Left ventricle myocardium inferior (tissue), 1 donor: ENCODE results near the gene ADD2. TPM values are rescaled to one million over a fixed set of nuclear protein-coding genes. Genes with fewer than 3 reads are reported as not detected.

Source experiments
- DNase-seq: peaks from one replicate; pipeline ENCODE4 v3.0.0-alpha.2; 2020
- H3K27ac ChIP-seq: fragments of 200-600 bp; replicated peaks from 2 replicates; pipeline ENCODE4 v1.8.0; 2021
- H3K27me3 ChIP-seq: fragments of 200-600 bp; 2 replicates; pipeline ENCODE4 v1.8.0; 2021; ENCODE audit warnings: low read depth
- H3K36me3 ChIP-seq: fragments of 200-600 bp; 2 replicates; pipeline ENCODE4 v1.8.0; 2021
- H3K4me1 ChIP-seq: fragments of 200-600 bp; 2 replicates; pipeline ENCODE4 v1.8.0; 2021
- H3K4me3 ChIP-seq: fragments of 200-600 bp; 2 replicates; pipeline ENCODE4 v1.8.0; 2021; ENCODE audit warnings: mild to moderate bottlenecking, moderate library complexity
- H3K9me3 ChIP-seq: fragments of 200-600 bp; replicated peaks from 2 replicates; pipeline ENCODE4 v1.8.0; 2021
- CTCF ChIP-seq: fragments of 200-600 bp; IDR thresholded peaks from 2 replicates; pipeline ENCODE4 v1.8.0; 2021; ENCODE audit warnings: antibody characterized with exemption, mild to moderate bottlenecking, borderline replicate concordance
- intact Hi-C: fragments of 100-400 bp; cut with micrococcal nuclease; formaldehyde crosslinking; loops from one replicate; pipeline ENCODE4 v1.11.0; 2022
- total RNA-seq: library from RNA; stranded (reverse); fragmentation: NEBNext Ultra II Directional; extraction: Animal tissue kit (Norgen Biotek cat#: 25700); gene quantifications from one replicate; pipeline ENCODE4 v1.2.1, GENCODE V29; 2021
- donor health status: DM: no; HTN: yes; CAD: no; lungs with severe emphysema.

ADD2 gene
- total RNA-seq, 1 donor from 2014 or later: 2.7 TPM

GRCh38 chr2:70779491-70779890 lies 11.5 kb upstream of the ADD2 start:
- Histone ChIP-seq H3K4me3 (no peak overlapping the region), H3K4me1 (no peaks in the 10 kb centered on the region), H3K27ac (no peak overlapping the region), H3K27me3 (peaks cover 76% of the 10 kb centered on the region), H3K9me3 (no peaks in the 10 kb centered on the region), H3K36me3 (no peaks in the 10 kb centered on the region)
- no peak for DNase-seq
- no peak for TF ChIP-seq CTCF
- intact Hi-C loops: no loop called here

GRCh38 chr2:70778676-70779075 lies 10.7 kb upstream of the ADD2 start:
- H3K4me1 ChIP-seq: no peaks in the 10 kb centered on the region
- H3K9me3 ChIP-seq: no peaks in the 10 kb centered on the region
- no peak overlapping the region for H3K27ac ChIP-seq
- no peak for DNase-seq
- no peaks in the 10 kb centered on the region for H3K36me3 ChIP-seq
- peaks cover 76% of the 10 kb centered on the region for H3K27me3 ChIP-seq
- no peak for TF ChIP-seq CTCF
- intact Hi-C loops: no loop called here
- no peak overlapping the region for H3K4me3 ChIP-seq

GRCh38 chr2:70777450-70777849 lies 9.4 kb upstream of the ADD2 start:
- Histone ChIP-seq H3K27me3 (peaks cover 84% of the 10 kb centered on the region), H3K27ac (no peak overlapping the region), H3K4me3 (no peak overlapping the region), H3K4me1 (no peaks in the 10 kb centered on the region), H3K36me3 (no peaks in the 10 kb centered on the region), H3K9me3 (no peaks in the 10 kb centered on the region)
- intact Hi-C loops: no loop called here
- no peak for DNase-seq
- no peak for TF ChIP-seq CTCF

- intact Hi-C loops: no loop called here
- H3K27me3 ChIP-seq: peaks cover 84% of the 10 kb centered on the region
- no peak for TF ChIP-seq CTCF
- no peaks in the 10 kb centered on the region for H3K4me1 ChIP-seq
- DNase-seq: no peak
- no peak overlapping the region for H3K27ac ChIP-seq
- H3K9me3 ChIP-seq: no peaks in the 10 kb centered on the region
- no peaks in the 10 kb centered on the region for H3K36me3 ChIP-seq
- no peak overlapping the region for H3K4me3 ChIP-seq
These were observed 8.3 kb upstream of the ADD2 start for GRCh38 chr2:70776266-70776665.

GRCh38 chr2:70775141-70775540 lies 7.1 kb upstream of the ADD2 start:
- no peak for DNase-seq
- Histone ChIP-seq H3K4me1 (no peaks in the 10 kb centered on the region), H3K27me3 (peaks cover 76% of the 10 kb centered on the region), H3K9me3 (no peaks in the 10 kb centered on the region), H3K36me3 (no peaks in the 10 kb centered on the region), H3K4me3 (no peak overlapping the region), H3K27ac (no peak overlapping the region)
- intact Hi-C loops: no loop called here
- TF ChIP-seq CTCF: no peak
